Suprapubic skin (tissue), 4 donors: ENCODE results near the gene ATP9B. TPM values are rescaled to one million over a fixed set of nuclear protein-coding genes. Genes with fewer than 3 reads are reported as not detected.

ENCODE experiments used
- DNase-seq, 2 donors: peaks; one replicate each; pipeline ENCODE4 v3.0.0-alpha.2; 2019; ENCODE audit warnings: low spot score in 2 of 2
- H3K27ac ChIP-seq: fragments of 200-600 bp; sonication (generic); one replicate; pipeline ENCODE4 v1.5.1; 2019
- H3K27me3 ChIP-seq: fragments of 200-600 bp; sonication (generic); one replicate; pipeline ENCODE4 v1.5.1; 2019
- H3K36me3 ChIP-seq: fragments of 200-600 bp; sonication (generic); one replicate; pipeline ENCODE4 v1.5.1; 2019
- H3K4me1 ChIP-seq: fragments of 200-600 bp; sonication (generic); one replicate; pipeline ENCODE4 v1.5.1; 2019
- H3K4me3 ChIP-seq: fragments of 200-600 bp; sonication (generic); one replicate; pipeline ENCODE4 v1.5.1; 2019; ENCODE audit warnings: mild to moderate bottlenecking
- H3K9me3 ChIP-seq: fragments of 200-600 bp; sonication (generic); one replicate; pipeline ENCODE4 v1.5.1; 2019
- EP300 ChIP-seq: sonication (generic); formaldehyde crosslinking; IDR thresholded peaks from one replicate; pipeline ENCODE4 v1.6.1; 2017; ENCODE audit warnings: antibody characterized with exemption
- POLR2A ChIP-seq, 2 donors: fragments of 450-650 bp; IDR thresholded peaks; one replicate each; pipeline ENCODE4 v1.6.1; 2017; ENCODE audit warnings: antibody characterized with exemption in 2 of 2, mild to moderate bottlenecking in 2 of 2, moderate library complexity in 2 of 2
- POLR2AphosphoS5 ChIP-seq, 3 donors: sonication (generic); formaldehyde crosslinking; IDR thresholded peaks; one replicate each; pipeline ENCODE4 v1.6.1; 2017; ENCODE audit warnings: antibody characterized with exemption in 3 of 3
- WGBS: methylation state at CpG from one replicate; pipeline ENCODE4 v1.1.5; 2018; 5-methylcytosine and 5-hydroxymethylcytosine counted together
- total RNA-seq, 4 donors: library from RNA; depleted of rRNA; stranded (reverse); fragments of >200 nt; gene quantifications; one replicate each; pipeline ENCODE4 v1.1.0, GENCODE V29; 2016
- TF ChIP-seq, protein P1 (sequence below), 2 donors: fragments of 200-600 bp in 1 of 2; fragments of 450-650 bp in 1 of 2; sonication (generic) in 1 of 2; IDR thresholded peaks; one replicate each; pipeline ENCODE4 v1.5.1; 2016 to 2019; ENCODE audit warnings: antibody characterized with exemption in 2 of 2, mild to moderate bottlenecking in 1 of 2, moderate library complexity in 1 of 2

Gene ATP9B
- total RNA-seq, 4 donors from 2014 or later: 30.2 to 109 (median 37.4) TPM

DNA sequence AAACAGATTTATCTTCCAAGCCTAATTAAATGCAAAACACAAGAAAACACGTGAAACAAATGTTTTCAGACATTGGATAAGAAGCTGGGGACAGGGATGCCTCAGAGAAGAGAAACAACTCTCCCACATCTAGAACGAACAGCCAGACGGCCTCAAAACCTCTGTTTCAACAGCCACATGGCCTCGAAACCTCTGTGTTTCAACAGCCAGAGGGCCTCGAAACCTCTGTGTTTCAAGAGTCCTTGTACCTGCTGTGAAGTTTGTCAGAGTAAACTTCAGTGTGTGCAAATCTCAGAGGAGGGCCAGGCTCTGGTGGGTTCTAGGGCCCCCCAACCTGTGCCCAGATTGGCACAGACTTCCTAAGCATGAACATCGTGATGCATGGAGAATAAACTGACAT is 283.2 kb downstream of the ATP9B start:
- DNase-seq: no peak
- Histone ChIP-seq H3K27me3 (no peaks in the 10 kb centered on the region), H3K4me3 (no peak overlapping the region), H3K36me3 (peaks cover 56% of the 10 kb centered on the region), H3K4me1 (no peaks in the 10 kb centered on the region), H3K27ac (no peak overlapping the region), H3K9me3 (no peaks in the 10 kb centered on the region)
- TF ChIP-seq POLR2AphosphoS5 (IDR thresholded peaks at IDR 0.05) (no peak), POLR2A (IDR thresholded peaks at IDR 0.05) (no peak), EP300 (no peak)
- TF ChIP-seq, protein P1, sequence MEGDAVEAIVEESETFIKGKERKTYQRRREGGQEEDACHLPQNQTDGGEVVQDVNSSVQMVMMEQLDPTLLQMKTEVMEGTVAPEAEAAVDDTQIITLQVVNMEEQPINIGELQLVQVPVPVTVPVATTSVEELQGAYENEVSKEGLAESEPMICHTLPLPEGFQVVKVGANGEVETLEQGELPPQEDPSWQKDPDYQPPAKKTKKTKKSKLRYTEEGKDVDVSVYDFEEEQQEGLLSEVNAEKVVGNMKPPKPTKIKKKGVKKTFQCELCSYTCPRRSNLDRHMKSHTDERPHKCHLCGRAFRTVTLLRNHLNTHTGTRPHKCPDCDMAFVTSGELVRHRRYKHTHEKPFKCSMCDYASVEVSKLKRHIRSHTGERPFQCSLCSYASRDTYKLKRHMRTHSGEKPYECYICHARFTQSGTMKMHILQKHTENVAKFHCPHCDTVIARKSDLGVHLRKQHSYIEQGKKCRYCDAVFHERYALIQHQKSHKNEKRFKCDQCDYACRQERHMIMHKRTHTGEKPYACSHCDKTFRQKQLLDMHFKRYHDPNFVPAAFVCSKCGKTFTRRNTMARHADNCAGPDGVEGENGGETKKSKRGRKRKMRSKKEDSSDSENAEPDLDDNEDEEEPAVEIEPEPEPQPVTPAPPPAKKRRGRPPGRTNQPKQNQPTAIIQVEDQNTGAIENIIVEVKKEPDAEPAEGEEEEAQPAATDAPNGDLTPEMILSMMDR (IDR thresholded peaks at IDR 0.05): no peak
- WGBS: 79% methylated on average over 6 of the region's 6 CpGs

DNA sequence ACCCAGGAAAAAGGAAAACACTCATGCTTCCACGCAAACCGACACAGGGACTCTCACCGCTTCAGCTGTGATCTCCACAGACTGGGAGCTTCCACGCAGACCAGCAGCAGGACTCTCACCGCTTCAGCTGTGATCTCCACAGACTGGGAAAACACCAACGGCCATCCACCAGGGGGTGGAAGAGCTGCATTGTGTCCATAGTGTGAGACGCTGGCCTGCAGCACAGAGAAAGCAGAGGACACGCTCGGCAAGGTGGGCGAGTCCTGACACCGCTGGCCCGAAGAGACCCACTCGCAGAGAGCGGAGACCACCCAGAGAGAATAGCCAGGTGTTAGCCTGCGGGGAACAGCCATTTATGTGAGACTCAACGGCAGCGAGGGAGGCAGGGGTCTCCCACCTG is 284.1 kb downstream of the ATP9B start:
- Histone ChIP-seq H3K27ac (no peak overlapping the region), H3K36me3 (peaks cover 48% of the 10 kb centered on the region), H3K4me1 (no peaks in the 10 kb centered on the region), H3K4me3 (no peak overlapping the region), H3K9me3 (no peaks in the 10 kb centered on the region), H3K27me3 (no peaks in the 10 kb centered on the region)
- TF ChIP-seq POLR2A (IDR thresholded peaks at IDR 0.05) (no peak), EP300 (no peak), POLR2AphosphoS5 (IDR thresholded peaks at IDR 0.05) (no peak)
- TF ChIP-seq, protein P1 (IDR thresholded peaks at IDR 0.05): no peak
- no peak for DNase-seq
- WGBS: 89% methylated on average over 16 of the region's 17 CpGs

DNA sequence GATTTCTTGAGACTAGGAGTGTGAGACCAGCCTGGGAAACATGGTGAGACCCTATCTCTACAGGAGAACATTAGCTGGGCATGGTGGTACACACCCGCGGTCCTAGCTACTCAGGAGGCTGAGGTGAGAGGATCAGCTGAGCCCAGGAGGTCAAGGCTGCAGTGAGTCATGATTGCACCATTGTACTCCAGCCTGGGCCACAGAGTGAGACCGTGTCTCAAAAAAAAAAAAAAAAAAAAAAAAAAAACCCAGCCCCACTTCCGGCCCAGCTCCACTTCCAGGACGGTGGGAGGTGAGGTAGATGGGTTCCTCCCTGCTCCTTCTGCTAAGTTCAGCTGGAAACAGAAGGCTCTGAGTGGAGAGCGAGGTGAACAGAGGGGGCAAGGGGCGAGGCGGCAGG is 285.2 kb downstream of the ATP9B start:
- TF ChIP-seq POLR2A (IDR thresholded peaks at IDR 0.05): no peak
- no peak for TF ChIP-seq EP300
- TF ChIP-seq POLR2AphosphoS5 (IDR thresholded peaks at IDR 0.05): no peak
- TF ChIP-seq, protein P1 (IDR thresholded peaks at IDR 0.05): no peak

DNA sequence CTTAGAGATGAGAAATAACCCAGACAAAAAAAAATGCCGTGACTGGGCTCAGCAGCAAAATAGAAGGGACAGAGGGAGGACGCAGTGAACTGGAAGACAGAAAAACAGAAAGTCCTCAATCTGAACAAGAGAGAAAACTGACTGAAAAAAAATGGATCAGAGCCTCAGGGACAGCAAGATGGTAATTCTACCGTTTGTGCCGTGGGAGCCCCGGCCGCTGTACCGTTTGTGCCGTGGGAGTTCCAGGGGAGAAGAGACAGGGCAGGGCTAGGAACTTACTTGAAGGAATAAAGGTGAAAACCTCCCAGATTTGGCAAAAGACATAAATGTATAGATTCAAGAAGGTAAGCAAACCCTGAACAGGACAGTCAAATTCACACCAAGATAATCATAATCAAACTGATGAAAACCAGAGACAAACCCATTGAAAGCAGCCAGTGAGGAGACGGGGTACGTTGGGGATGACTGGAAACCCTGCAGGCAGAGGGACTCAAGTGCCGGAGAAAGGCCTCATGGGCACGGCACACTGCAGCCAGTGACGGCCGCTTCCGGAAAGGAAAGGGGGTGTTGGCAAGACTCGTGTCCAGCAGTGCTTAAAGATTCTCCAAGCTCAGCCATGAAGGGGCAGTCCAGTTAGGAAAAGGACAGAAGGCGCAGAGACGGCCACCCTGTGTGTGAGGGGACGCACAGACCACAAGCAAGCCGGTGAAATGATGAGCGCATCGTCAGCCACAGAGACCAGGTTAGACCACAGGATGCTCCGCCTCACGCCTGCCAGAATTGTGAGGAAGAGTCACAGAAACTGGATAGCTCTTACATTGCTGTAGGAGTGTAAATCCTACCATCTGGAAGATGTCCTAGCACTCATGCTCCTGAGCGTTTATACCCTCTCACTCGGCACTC is 286.5 kb downstream of the ATP9B start:
- H3K4me3 ChIP-seq: no peak overlapping the region
- peaks cover 41% of the 10 kb centered on the region for H3K36me3 ChIP-seq
- WGBS: 87% methylated on average over 26 of the region's 26 CpGs
- no peaks in the 10 kb centered on the region for H3K9me3 ChIP-seq
- TF ChIP-seq, protein P1 (IDR thresholded peaks at IDR 0.05): no peak
- TF ChIP-seq POLR2AphosphoS5 (IDR thresholded peaks at IDR 0.05) (no peak), POLR2A (IDR thresholded peaks at IDR 0.05) (no peak), EP300 (no peak)
- no peaks in the 10 kb centered on the region for H3K27me3 ChIP-seq
- no peak overlapping the region for H3K27ac ChIP-seq
- no peak for DNase-seq
- H3K4me1 ChIP-seq: no peaks in the 10 kb centered on the region

More for the DNA sequence above, 285.2 kb downstream of the ATP9B start:
- WGBS: 83% methylated on average over 8 of the region's 8 CpGs
- Histone ChIP-seq H3K27ac (no peak overlapping the region), H3K4me1 (no peaks in the 10 kb centered on the region), H3K36me3 (peaks cover 41% of the 10 kb centered on the region), H3K9me3 (no peaks in the 10 kb centered on the region), H3K27me3 (no peaks in the 10 kb centered on the region), H3K4me3 (no peak overlapping the region)
- DNase-seq: no peak

DNA sequence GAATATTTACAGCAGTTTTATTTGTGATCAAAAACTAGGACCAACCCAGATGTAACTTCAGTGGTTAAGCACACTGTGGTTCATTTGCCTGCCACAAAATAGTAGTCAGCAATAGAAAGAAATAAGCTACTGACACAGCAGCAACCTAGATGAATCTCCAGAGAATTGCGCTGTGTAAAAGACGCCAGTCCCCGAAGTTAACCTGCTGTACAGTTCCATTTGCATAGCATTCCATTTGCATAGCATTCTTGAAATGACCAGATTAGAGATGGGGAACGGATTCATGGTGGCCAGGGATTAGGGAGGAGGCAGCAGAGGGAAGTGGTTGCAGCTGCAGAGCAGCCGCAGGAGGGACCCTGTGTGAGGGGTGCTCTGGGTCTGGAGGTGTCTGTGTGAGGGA is 287.2 kb downstream of the ATP9B start:
- TF ChIP-seq EP300 (no peak), POLR2AphosphoS5 (IDR thresholded peaks at IDR 0.05) (no peak), POLR2A (IDR thresholded peaks at IDR 0.05) (no peak)
- TF ChIP-seq, protein P1 (IDR thresholded peaks at IDR 0.05): no peak
- Histone ChIP-seq H3K4me3 (no peak overlapping the region), H3K4me1 (no peaks in the 10 kb centered on the region), H3K9me3 (no peaks in the 10 kb centered on the region), H3K27me3 (no peaks in the 10 kb centered on the region), H3K36me3 (peaks cover 44% of the 10 kb centered on the region), H3K27ac (no peak overlapping the region)
- 88% methylated on average over 5 of the region's 5 CpGs for WGBS
- no peak for DNase-seq
